GM19468 (cell line): ENCODE data around the gene EXOC6B.

Experiments
- ATAC-seq: cut with Tn5 transposase; IDR thresholded peaks from one replicate; pipeline ENCODE4 v1.9.1; 2021; ENCODE audit warnings: mild to moderate bottlenecking, moderate library complexity, moderate number of reproducible peaks; ENCODE audit not compliant: unreplicated experiment; ENCODE audit errors: extremely low read depth

The EXOC6B gene

GRCh38 chr2:72204156-72204785 is 621.6 kb downstream of the EXOC6B start:
- ATAC-seq, result no peak

- no peak for ATAC-seq
These were observed 627.1 kb downstream of the EXOC6B start for GRCh38 chr2:72198532-72199241.

- no peak for ATAC-seq
These were observed 632.1 kb downstream of the EXOC6B start for GRCh38 chr2:72193723-72194122.

GRCh38 chr2:72191441-72191840 is 634.4 kb downstream of the EXOC6B start:
- no peak for ATAC-seq

GRCh38 chr2:72185206-72185605 is 640.6 kb downstream of the EXOC6B start:
- ATAC-seq, result no peak

GRCh38 chr2:72183466-72183865 is 642.4 kb downstream of the EXOC6B start:
- no peak for ATAC-seq

GRCh38 chr2:72183016-72183415 is 642.8 kb downstream of the EXOC6B start:
- ATAC-seq, result no peak

GRCh38 chr2:72182547-72182946 is 643.3 kb downstream of the EXOC6B start:
- ATAC-seq, result no peak

- no peak for ATAC-seq
These were observed 644.2 kb downstream of the EXOC6B start for GRCh38 chr2:72181616-72182015.

- no peak for ATAC-seq
These were observed 645.5 kb downstream of the EXOC6B start for GRCh38 chr2:72180351-72180750.

GRCh38 chr2:72178551-72178950 is 647.3 kb downstream of the EXOC6B start:
- no peak for ATAC-seq

- ATAC-seq, result no peak
These were observed 649.6 kb downstream of the EXOC6B start for GRCh38 chr2:72176281-72176680.

GRCh38 chr2:72175636-72176035 is 650.2 kb downstream of the EXOC6B start:
- ATAC-seq, result no peak

GRCh38 chr2:72173640-72174321 is 652.1 kb downstream of the EXOC6B start:
- ATAC-seq, result no peak

- ATAC-seq, result no peak
These were observed 653.4 kb downstream of the EXOC6B start for GRCh38 chr2:72172478-72172877.

- ATAC-seq, result no peak
These were observed 659.6 kb downstream of the EXOC6B start for GRCh38 chr2:72166279-72166678.

- ATAC-seq, result no peak
These were observed 660.0 kb downstream of the EXOC6B start for GRCh38 chr2:72165792-72166191.

- ATAC-seq, result no peak
These were observed 663.3 kb downstream of the EXOC6B start for GRCh38 chr2:72162574-72162973.

- ATAC-seq, result no peak
These were observed 666.4 kb downstream of the EXOC6B start for GRCh38 chr2:72159211-72159993.

GRCh38 chr2:72157871-72158771 is 667.7 kb downstream of the EXOC6B start:
- ATAC-seq, result no peak
